Measurements from ENCODE around the gene ATRNL1. TPM values are rescaled to one million over a fixed set of nuclear protein-coding genes. Genes with fewer than 3 reads are reported as not detected.

ATRNL1 gene
- total RNA-seq, 1 donor from 2014 or later, result 856 TPM

GRCh38 chr10:115909962-115910731 is 817.0 kb downstream of the ATRNL1 start:
- no peak for DNase-seq

GRCh38 chr10:115914475-115914874 is 821.3 kb downstream of the ATRNL1 start:
- DNase-seq, result no peak

GRCh38 chr10:115915429-115915828 is 822.3 kb downstream of the ATRNL1 start:
- DNase-seq, result no peak

GRCh38 chr10:115918812-115919211 is 825.6 kb downstream of the ATRNL1 start:
- no peak for DNase-seq

- no peak for DNase-seq
Observed at GRCh38 chr10:115921795-115922194, 828.6 kb downstream of the ATRNL1 start.

GRCh38 chr10:115931309-115931708 is 838.1 kb downstream of the ATRNL1 start:
- no peak for DNase-seq

- no peak for DNase-seq
Observed at GRCh38 chr10:115932099-115932498, 838.9 kb downstream of the ATRNL1 start.

GRCh38 chr10:115933098-115933497 is 839.9 kb downstream of the ATRNL1 start:
- DNase-seq, result no peak

- no peak for DNase-seq
Observed at GRCh38 chr10:115935731-115936130, 842.6 kb downstream of the ATRNL1 start.

- no peak for DNase-seq
Observed at GRCh38 chr10:115936926-115937767, 844.0 kb downstream of the ATRNL1 start.

- no peak for DNase-seq
Observed at GRCh38 chr10:115937768-115938056, 844.5 kb downstream of the ATRNL1 start.

- no peak for DNase-seq
Observed at GRCh38 chr10:115939101-115939854, 846.1 kb downstream of the ATRNL1 start.

GRCh38 chr10:115941361-115941771 is 848.2 kb downstream of the ATRNL1 start:
- DNase-seq, result no peak

- no peak for DNase-seq
Observed at GRCh38 chr10:115942101-115942500, 848.9 kb downstream of the ATRNL1 start.

- no peak for DNase-seq
Observed at GRCh38 chr10:115944538-115944937, 851.4 kb downstream of the ATRNL1 start.

- DNase-seq, result no peak
Observed at GRCh38 chr10:115945701-115946445, 852.7 kb downstream of the ATRNL1 start.

GRCh38 chr10:115947104-115947503 is 853.9 kb downstream of the ATRNL1 start:
- DNase-seq, result no peak

GRCh38 chr10:115948465-115948864 is 855.3 kb downstream of the ATRNL1 start:
- no peak for DNase-seq

GRCh38 chr10:115949282-115949844 is 856.2 kb downstream of the ATRNL1 start:
- DNase-seq, result no peak

- no peak for DNase-seq
Observed at GRCh38 chr10:115950320-115950719, 857.2 kb downstream of the ATRNL1 start.

GRCh38 chr10:115951242-115951641 is 858.1 kb downstream of the ATRNL1 start:
- DNase-seq, result no peak

GRCh38 chr10:115953281-115953680 is 860.1 kb downstream of the ATRNL1 start:
- no peak for DNase-seq
